ENCODE measurements around the gene PRR9. TPM values are rescaled to one million over a fixed set of nuclear protein-coding genes. Genes with fewer than 3 reads are reported as not detected.
"Not testable (repeated sequence)": the region's sequence is repeated elsewhere in the genome, so short reads cannot be mapped to it uniquely, and the experiment has no call there.

PRR9 gene
- total and polyA plus RNA-seq, 7 donors: not detected

DNA sequence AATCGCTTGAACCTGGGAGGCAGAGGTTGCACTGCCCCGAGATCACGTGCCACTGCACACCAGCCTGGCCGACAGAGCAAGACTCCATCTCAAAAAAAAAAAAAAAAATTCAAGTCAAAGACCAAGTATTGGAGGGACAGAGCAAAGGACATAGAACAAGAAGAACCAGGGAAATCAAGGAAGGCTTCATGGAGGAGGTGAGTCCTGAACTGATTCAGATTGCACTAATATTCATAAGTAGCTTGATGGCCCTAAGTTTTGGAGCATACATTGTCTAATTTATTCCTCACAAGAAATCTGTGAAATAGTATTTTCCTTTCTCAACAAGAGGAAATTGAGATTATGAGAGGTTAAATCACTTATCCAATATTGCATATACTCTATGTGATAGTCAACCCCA, 3.9 kb upstream of the PRR9 start:
- H3K36me3 ChIP-seq: no peaks in the 10 kb centered on the region
- intact Hi-C loops (cut with DNase I): no loop called here
- no peaks in the 10 kb centered on the region for H3K4me1 ChIP-seq
- WGBS, 2 donors: 93 to 94% methylated on average over 4 of the region's 4 CpGs
- H3K27ac ChIP-seq: no peak overlapping the region
- H3K9me3 ChIP-seq: no peaks in the 10 kb centered on the region
- no peaks in the 10 kb centered on the region for H3K27me3 ChIP-seq
- DNase-seq: no peak
- TF ChIP-seq POLR2AphosphoS5 (IDR thresholded peaks at IDR 0.05): no peak
- no peak for TF ChIP-seq POLR2A (IDR thresholded peaks at IDR 0.05)
- TF ChIP-seq EP300 (IDR thresholded peaks at IDR 0.05): no peak
- TF ChIP-seq, protein P1, sequence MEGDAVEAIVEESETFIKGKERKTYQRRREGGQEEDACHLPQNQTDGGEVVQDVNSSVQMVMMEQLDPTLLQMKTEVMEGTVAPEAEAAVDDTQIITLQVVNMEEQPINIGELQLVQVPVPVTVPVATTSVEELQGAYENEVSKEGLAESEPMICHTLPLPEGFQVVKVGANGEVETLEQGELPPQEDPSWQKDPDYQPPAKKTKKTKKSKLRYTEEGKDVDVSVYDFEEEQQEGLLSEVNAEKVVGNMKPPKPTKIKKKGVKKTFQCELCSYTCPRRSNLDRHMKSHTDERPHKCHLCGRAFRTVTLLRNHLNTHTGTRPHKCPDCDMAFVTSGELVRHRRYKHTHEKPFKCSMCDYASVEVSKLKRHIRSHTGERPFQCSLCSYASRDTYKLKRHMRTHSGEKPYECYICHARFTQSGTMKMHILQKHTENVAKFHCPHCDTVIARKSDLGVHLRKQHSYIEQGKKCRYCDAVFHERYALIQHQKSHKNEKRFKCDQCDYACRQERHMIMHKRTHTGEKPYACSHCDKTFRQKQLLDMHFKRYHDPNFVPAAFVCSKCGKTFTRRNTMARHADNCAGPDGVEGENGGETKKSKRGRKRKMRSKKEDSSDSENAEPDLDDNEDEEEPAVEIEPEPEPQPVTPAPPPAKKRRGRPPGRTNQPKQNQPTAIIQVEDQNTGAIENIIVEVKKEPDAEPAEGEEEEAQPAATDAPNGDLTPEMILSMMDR (IDR thresholded peaks at IDR 0.05): no peak
- no peak overlapping the region for H3K4me3 ChIP-seq

DNA sequence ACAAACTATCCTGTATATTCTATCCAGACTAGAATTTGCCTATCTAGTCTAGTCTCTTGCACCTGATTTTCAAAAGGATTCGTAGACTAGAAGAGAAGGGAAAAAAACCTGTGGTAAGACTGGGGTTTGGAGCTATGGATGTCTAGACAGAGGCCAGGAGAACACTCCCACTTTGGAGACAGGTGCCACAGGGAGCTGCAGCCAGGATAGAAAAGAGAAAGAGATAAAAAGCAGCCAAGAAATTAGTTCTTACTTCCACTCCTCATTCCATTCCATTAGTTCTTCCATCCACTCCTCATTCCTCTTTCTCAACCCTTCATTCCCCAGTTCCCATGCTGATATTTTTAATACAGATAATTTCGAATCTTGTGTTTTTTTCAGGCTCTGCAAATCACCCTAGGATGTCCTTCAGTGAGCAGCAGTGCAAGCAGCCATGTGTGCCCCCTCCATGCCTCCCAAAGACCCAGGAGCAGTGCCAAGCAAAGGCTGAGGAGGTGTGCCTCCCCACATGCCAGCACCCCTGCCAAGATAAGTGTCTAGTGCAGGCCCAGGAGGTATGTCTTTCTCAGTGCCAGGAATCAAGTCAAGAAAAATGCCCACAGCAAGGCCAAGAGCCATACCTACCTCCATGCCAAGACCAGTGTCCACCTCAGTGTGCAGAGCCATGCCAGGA, 496 bp downstream of the PRR9 start:
- Histone ChIP-seq H3K9me3 (no peaks in the 10 kb centered on the region), H3K36me3 (no peaks in the 10 kb centered on the region), H3K27ac (no peak overlapping the region), H3K27me3 (no peaks in the 10 kb centered on the region), H3K4me3 (no peak overlapping the region), H3K4me1 (no peaks in the 10 kb centered on the region)
- TF ChIP-seq POLR2AphosphoS5 (IDR thresholded peaks at IDR 0.05) (no peak), POLR2A (IDR thresholded peaks at IDR 0.05) (no peak)
- TF ChIP-seq, protein P1 (IDR thresholded peaks at IDR 0.05): no peak
- no peak for DNase-seq
- 32 to 63% methylated on average over 2 of the region's 2 CpGs for WGBS, 2 donors
- intact Hi-C loops (cut with DNase I): no loop called here

DNA sequence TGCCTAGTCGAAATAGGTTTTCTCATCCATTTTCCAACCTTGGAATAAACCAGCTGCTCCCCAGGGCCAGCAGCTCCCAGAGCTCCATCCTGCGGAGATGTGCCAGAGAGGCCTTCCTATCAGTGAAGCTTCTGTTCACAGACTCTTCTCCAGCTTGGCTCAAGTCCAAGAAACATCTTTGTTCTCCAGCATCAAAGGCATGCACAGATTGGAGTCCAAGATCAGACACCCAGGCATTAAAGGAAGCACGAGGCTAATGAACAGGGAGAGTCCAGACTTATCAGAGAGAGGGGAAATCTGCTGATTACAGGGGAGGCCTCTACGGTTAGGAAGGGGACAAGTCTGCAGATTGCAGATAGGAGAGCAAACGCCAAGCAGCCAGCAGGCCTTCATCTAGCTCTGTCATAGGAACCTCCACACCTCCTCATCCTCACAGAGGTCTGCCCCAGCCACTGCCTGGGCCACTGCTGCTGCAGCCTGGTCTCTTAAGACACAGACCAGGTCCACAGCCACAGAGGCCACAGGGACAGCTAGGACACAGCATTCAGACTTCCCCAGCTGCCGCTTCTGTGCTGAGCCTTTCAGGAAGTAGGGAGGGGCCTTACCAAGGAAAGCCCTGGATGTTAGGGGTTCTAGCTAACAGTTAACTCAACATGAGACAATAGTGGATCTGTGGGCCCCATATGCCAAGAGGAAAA, 3.4 kb downstream of the PRR9 start:
- DNase-seq: no peak

DNA sequence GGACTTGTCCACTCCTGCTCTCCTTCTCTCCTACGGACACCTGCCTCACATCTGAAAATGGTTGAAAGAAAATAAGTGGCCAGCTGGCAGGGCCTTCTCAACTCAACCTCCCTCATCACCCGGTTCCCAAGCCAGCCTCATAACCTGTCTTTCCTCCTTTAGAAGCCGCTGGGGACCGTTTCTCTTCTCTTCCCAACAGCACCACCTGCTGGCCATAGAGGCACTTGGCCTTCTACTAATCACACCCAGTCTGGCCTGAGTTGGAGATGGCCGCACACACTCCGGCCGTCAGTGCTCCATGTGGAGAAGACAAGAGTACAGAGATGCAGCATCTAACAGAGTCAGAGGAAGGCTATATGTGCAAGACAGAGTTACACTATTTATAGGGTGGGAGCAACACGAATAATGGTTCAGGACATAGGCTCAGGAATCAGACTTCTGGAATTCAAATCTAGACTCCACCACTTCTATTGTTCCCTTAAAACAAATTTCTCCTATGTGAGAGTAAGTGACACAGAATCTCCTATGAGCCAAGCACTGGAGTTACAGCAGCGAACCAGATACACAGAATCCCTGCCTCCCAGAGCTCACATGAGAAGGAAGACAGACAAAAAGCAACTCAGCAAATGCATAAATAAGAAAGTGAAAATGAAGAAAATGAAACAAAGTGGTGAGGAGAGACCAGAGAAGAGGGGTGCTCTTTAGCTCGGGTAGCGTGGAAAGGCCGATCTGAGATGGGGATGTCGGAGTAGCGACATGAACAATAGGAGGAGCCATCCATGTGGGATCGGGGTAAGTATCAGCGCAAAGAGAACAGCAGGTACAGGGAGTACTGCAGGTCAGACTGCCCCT, 5.9 kb downstream of the PRR9 start:
- peak; percentile 73 for DNase-seq
- not testable (repeated sequence) for H3K4me3 ChIP-seq, H3K4me1 ChIP-seq, H3K27me3 ChIP-seq, H3K36me3 ChIP-seq, H3K9me3 ChIP-seq, H3K27ac ChIP-seq
- TF ChIP-seq, protein P1 (IDR thresholded peaks at IDR 0.05): peak in 3 of 4 experiments; percentile 45 to 66 (median 48)
- intact Hi-C loops (cut with DNase I): loop anchor here (5.0 to 10.0 kb wide), 2 partner anchors 351 to 568 kb away; no protein-coding TSS in a partner anchor
- WGBS, 2 donors: 43 to 50% methylated on average over 16 of the region's 16 CpGs

More for the DNA sequence above, 3.4 kb downstream of the PRR9 start:
- Histone ChIP-seq H3K27me3 (no peaks in the 10 kb centered on the region), H3K27ac (no peak overlapping the region), H3K9me3 (no peaks in the 10 kb centered on the region), H3K4me3 (no peak overlapping the region), H3K36me3 (no peaks in the 10 kb centered on the region), H3K4me1 (no peaks in the 10 kb centered on the region)
- 50 to 52% methylated on average over 6 of the region's 6 CpGs for WGBS, 2 donors
- intact Hi-C loops (cut with DNase I): loop anchor here (5.0 to 10.0 kb wide), 2 partner anchors 348 to 566 kb away; no protein-coding TSS in a partner anchor
- TF ChIP-seq POLR2A (IDR thresholded peaks at IDR 0.05): no peak
- TF ChIP-seq, protein P1 (IDR thresholded peaks at IDR 0.05): no peak
- no peak for TF ChIP-seq EP300 (IDR thresholded peaks at IDR 0.05)
- no peak for TF ChIP-seq POLR2AphosphoS5 (IDR thresholded peaks at IDR 0.05)
